Liver (tissue), 9 donors: ENCODE data around the gene NDUFAF8. TPM values are rescaled to one million over a fixed set of nuclear protein-coding genes. Genes with fewer than 3 reads are reported as not detected.

Experiments used
- DNase-seq: peaks from one replicate; pipeline ENCODE4 v3.0.0-alpha.2; 2017; ENCODE audit warnings: low spot score
- H3K27ac ChIP-seq, 2 donors: one replicate each; pipeline ENCODE4 v1.7.0; 2013; ENCODE audit warnings: inconsistent platforms in 2 of 2, low read length in 2 of 2, control low read depth in 1 of 2, low read depth in 1 of 2, mild to moderate bottlenecking in 1 of 2
- H3K27me3 ChIP-seq, 4 donors: one replicate each; pipeline versions ENCODE4 v1.6.1 to v1.7.0; 2013; ENCODE audit warnings: low read length in 3 of 4, inconsistent platforms in 1 of 4, mild to moderate bottlenecking in 1 of 4, moderate library complexity in 1 of 4; ENCODE audit not compliant: control insufficient read depth in 4 of 4, insufficient read depth in 4 of 4
- H3K36me3 ChIP-seq, 4 donors: one replicate each; pipeline versions ENCODE4 v1.6.1 to v1.7.0; 2013; ENCODE audit warnings: low read length in 3 of 4, mild to moderate bottlenecking in 3 of 4, low read depth in 1 of 4, moderate library complexity in 1 of 4; ENCODE audit not compliant: control insufficient read depth in 4 of 4, insufficient read depth in 3 of 4
- H3K4me1 ChIP-seq, 4 donors: one replicate each; pipeline versions ENCODE4 v1.6.1 to v1.7.0; 2013; ENCODE audit warnings: low read length in 3 of 4, mild to moderate bottlenecking in 3 of 4, moderate library complexity in 1 of 4; ENCODE audit not compliant: control insufficient read depth in 4 of 4, insufficient read depth in 4 of 4
- H3K4me3 ChIP-seq, 3 donors: one replicate each; pipeline versions ENCODE4 v1.6.1 to v1.7.0; 2013; ENCODE audit warnings: low read length in 3 of 3, control low read depth in 1 of 3, low read depth in 1 of 3, mild to moderate bottlenecking in 1 of 3
- H3K9ac ChIP-seq, 2 donors: one replicate each; pipeline ENCODE4 v1.7.0; 2013; ENCODE audit warnings: low read length in 2 of 2, mild to moderate bottlenecking in 2 of 2, moderate library complexity in 2 of 2, control low read depth in 1 of 2, low read depth in 1 of 2
- H3K9me3 ChIP-seq, 4 donors: one replicate each; pipeline versions ENCODE4 v1.6.1 to v1.7.0; 2013; ENCODE audit warnings: low read length in 3 of 4; ENCODE audit not compliant: control insufficient read depth in 4 of 4
- ATF3 ChIP-seq: IDR thresholded peaks from 2 replicates; pipeline ENCODE4 v1.6.1; 2016; ENCODE audit warnings: antibody characterized with exemption
- EGR1 ChIP-seq, 2 donors: IDR thresholded peaks; 2 replicates each; pipeline ENCODE4 v1.6.1; 2016 to 2018; ENCODE audit warnings: antibody characterized with exemption in 2 of 2, low read depth in 2 of 2
- FOXA1 ChIP-seq: IDR thresholded peaks from 2 replicates; pipeline ENCODE4 v1.6.1; 2016; ENCODE audit warnings: antibody characterized with exemption
- FOXA2 ChIP-seq: IDR thresholded peaks from 2 replicates; pipeline ENCODE4 v1.6.1; 2016; ENCODE audit warnings: antibody characterized with exemption
- GABPA ChIP-seq, 2 donors: IDR thresholded peaks in 1 of 2; conservative IDR thresholded peaks in 1 of 2; 2 replicates each; pipeline ENCODE4 v1.6.1; 2016; ENCODE audit warnings: antibody characterized with exemption in 2 of 2, mild to moderate bottlenecking in 1 of 2, moderate library complexity in 1 of 2
- HNF4A ChIP-seq, 2 donors: conservative IDR thresholded peaks; 2 replicates each; pipeline ENCODE4 v1.6.1; 2016; ENCODE audit warnings: antibody characterized with exemption in 2 of 2, mild to moderate bottlenecking in 2 of 2
- HNF4G ChIP-seq: IDR thresholded peaks from 2 replicates; pipeline ENCODE4 v1.6.1; 2016; ENCODE audit warnings: antibody characterized with exemption
- JUND ChIP-seq, 2 donors: IDR thresholded peaks; 2 replicates each; pipeline ENCODE4 v1.6.1; 2016; ENCODE audit warnings: antibody characterized with exemption in 2 of 2
- NR2F2 ChIP-seq: IDR thresholded peaks from 2 replicates; pipeline ENCODE4 v1.6.1; 2016; ENCODE audit warnings: antibody characterized with exemption
- RAD21 ChIP-seq, 2 donors: IDR thresholded peaks; 2 replicates each; pipeline ENCODE4 v1.6.1; 2016; ENCODE audit warnings: antibody characterized with exemption in 2 of 2, mild to moderate bottlenecking in 2 of 2
- RXRA ChIP-seq, 2 donors: IDR thresholded peaks; 2 replicates each; pipeline ENCODE4 v1.6.1; 2017 to 2018; ENCODE audit warnings: antibody characterized with exemption in 2 of 2, mild to moderate bottlenecking in 1 of 2
- SP1 ChIP-seq: IDR thresholded peaks from 2 replicates; pipeline ENCODE4 v1.6.1; 2018; ENCODE audit warnings: antibody characterized with exemption, mild to moderate bottlenecking
- TAF1 ChIP-seq: conservative IDR thresholded peaks from 2 replicates; pipeline ENCODE4 v1.6.1; 2016; ENCODE audit warnings: antibody characterized with exemption, mild to moderate bottlenecking
- YY1 ChIP-seq: IDR thresholded peaks from 2 replicates; pipeline ENCODE4 v1.6.1; 2016; ENCODE audit warnings: antibody characterized with exemption, mild to moderate bottlenecking
- ZBTB33 ChIP-seq: IDR thresholded peaks from 2 replicates; pipeline ENCODE4 v1.6.1; 2016; ENCODE audit warnings: antibody characterized with exemption
- WGBS: extraction: QIAGEN DNeasy Blood & Tissue Kit; methylation state at CpG from one replicate; pipeline ENCODE4 v1.1.7; 2013; 5-methylcytosine and 5-hydroxymethylcytosine counted together
- polyA plus RNA-seq, 2 donors: library from polyadenylated mRNA; stranded (reverse) in 1 of 2; unstranded in 1 of 2; fragments of 200-250 nt in 1 of 2; fragments of >200 nt in 1 of 2; fragmentation: Nextera tagmentation in 1 of 2; extraction: Ambion mirVana in 1 of 2; gene quantifications; one replicate each; pipeline versions ENCODE4 v1.2.1 to v1.2.3, GENCODE V29; 2013 to 2015
- total RNA-seq, 2 donors: library from RNA; depleted of rRNA; stranded (reverse); fragments of >200 nt; gene quantifications; one replicate each; pipeline ENCODE4 v1.2.3, GENCODE V29; 2014
- TF ChIP-seq, protein P1 (sequence below): IDR thresholded peaks from 2 replicates; pipeline ENCODE4 v1.6.1; 2016; ENCODE audit warnings: antibody characterized with exemption, mild to moderate bottlenecking
- TF ChIP-seq, protein P2 (sequence below): IDR thresholded peaks from 2 replicates; pipeline ENCODE4 v1.6.1; 2016; ENCODE audit warnings: antibody characterized with exemption
- TF ChIP-seq, protein P3 (sequence below): fragments of 150-350 bp; IDR thresholded peaks from 2 replicates; pipeline ENCODE4 v1.5.1; 2017; ENCODE audit warnings: improper control_type of control experiment, low read depth, low read length; ENCODE audit not compliant: missing input control
- donor health status: healthy.
- donor health status: healthy.
- donor health status: healthy.
- donor health status: healthy.
- donor health status: healthy.

The NDUFAF8 gene
- total and polyA plus RNA-seq, 4 donors: 8.3 to 67.4 (median 15.5) TPM

GRCh38 chr17:81246679-81247338 lies 7.7 kb downstream of the NDUFAF8 start:
- H3K4me3 ChIP-seq: no peak overlapping the region
- DNase-seq: no peak
- H3K27me3 ChIP-seq: no peaks in the 10 kb centered on the region
- H3K36me3 ChIP-seq: peaks cover 0 to 24% (median 16%) of the 10 kb centered on the region in 4 donors
- H3K9ac ChIP-seq: no peak overlapping the region
- 97% methylated on average over 28 of the region's 28 CpGs for WGBS
- H3K4me1 ChIP-seq: peaks cover 0 to 6% (median 0%) of the 10 kb centered on the region in 4 donors
- H3K9me3 ChIP-seq: no peaks in the 10 kb centered on the region
- TF ChIP-seq EGR1 (IDR thresholded peaks at IDR 0.05; ENCODE audit: low read depth in 2 of 2) (no peak), RXRA (IDR thresholded peaks at IDR 0.05) (no peak), GABPA (IDR thresholded peaks at IDR 0.05 in 1 of 2, conservative IDR thresholded peaks at IDR 0.05 in 1 of 2) (no peak)
- H3K27ac ChIP-seq: no peak overlapping the region

DNA sequence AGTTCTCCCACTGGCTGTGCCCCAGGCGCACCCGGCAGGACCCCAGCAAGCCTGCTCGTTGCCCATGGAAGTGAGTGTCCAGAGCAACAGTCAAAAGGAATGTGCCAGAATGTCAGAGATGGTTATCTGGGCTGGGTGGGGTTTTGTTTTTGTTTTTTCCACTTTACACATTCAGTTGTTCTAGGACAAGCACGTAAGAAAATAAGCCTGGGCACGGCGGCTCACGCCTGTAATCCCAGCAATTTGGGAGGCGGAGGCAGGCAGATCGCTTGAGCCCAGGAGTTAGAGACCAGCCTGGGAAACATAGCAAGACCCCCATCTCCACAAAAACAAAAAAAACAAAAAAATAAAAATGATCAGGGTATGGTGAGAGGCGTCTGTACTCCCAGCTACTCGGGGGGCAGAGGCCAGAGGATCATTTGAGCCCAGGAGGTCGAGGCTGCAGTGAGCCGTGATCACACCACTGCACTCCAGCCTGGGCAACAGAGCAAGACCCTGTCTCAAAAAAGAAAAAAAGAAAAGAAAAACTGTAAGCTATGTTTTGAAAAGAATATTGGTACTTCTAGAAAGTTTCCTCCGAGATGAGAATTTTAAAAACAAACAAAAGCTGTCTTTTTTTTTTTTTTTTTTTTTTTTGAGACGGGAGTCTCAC lies 8.3 kb downstream of the NDUFAF8 start:
- no peak for DNase-seq
- Histone ChIP-seq H3K27ac (no peak overlapping the region), H3K9ac (no peak overlapping the region), H3K36me3 (peaks cover 0 to 29% (median 19%) of the 10 kb centered on the region in 4 donors), H3K27me3 (no peaks in the 10 kb centered on the region), H3K4me1 (peaks cover 0 to 6% (median 0%) of the 10 kb centered on the region in 4 donors), H3K4me3 (no peak overlapping the region), H3K9me3 (no peaks in the 10 kb centered on the region)
- 97% methylated on average over 14 of the region's 15 CpGs for WGBS
- TF ChIP-seq TAF1 (no peak), JUND (IDR thresholded peaks at IDR 0.05) (no peak), GABPA (IDR thresholded peaks at IDR 0.05 in 1 of 2, conservative IDR thresholded peaks at IDR 0.05 in 1 of 2) (no peak), ZBTB33 (no peak), HNF4G (no peak), EGR1 (IDR thresholded peaks at IDR 0.05; ENCODE audit: low read depth in 2 of 2) (no peak), HNF4A (conservative IDR thresholded peaks at IDR 0.05) (no peak), ATF3 (no peak), FOXA1 (no peak), NR2F2 (no peak), FOXA2 (no peak), YY1 (no peak), SP1 (no peak), RAD21 (IDR thresholded peaks at IDR 0.05) (no peak)
- TF ChIP-seq, protein P1, sequence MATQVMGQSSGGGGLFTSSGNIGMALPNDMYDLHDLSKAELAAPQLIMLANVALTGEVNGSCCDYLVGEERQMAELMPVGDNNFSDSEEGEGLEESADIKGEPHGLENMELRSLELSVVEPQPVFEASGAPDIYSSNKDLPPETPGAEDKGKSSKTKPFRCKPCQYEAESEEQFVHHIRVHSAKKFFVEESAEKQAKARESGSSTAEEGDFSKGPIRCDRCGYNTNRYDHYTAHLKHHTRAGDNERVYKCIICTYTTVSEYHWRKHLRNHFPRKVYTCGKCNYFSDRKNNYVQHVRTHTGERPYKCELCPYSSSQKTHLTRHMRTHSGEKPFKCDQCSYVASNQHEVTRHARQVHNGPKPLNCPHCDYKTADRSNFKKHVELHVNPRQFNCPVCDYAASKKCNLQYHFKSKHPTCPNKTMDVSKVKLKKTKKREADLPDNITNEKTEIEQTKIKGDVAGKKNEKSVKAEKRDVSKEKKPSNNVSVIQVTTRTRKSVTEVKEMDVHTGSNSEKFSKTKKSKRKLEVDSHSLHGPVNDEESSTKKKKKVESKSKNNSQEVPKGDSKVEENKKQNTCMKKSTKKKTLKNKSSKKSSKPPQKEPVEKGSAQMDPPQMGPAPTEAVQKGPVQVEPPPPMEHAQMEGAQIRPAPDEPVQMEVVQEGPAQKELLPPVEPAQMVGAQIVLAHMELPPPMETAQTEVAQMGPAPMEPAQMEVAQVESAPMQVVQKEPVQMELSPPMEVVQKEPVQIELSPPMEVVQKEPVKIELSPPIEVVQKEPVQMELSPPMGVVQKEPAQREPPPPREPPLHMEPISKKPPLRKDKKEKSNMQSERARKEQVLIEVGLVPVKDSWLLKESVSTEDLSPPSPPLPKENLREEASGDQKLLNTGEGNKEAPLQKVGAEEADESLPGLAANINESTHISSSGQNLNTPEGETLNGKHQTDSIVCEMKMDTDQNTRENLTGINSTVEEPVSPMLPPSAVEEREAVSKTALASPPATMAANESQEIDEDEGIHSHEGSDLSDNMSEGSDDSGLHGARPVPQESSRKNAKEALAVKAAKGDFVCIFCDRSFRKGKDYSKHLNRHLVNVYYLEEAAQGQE: no peak
- TF ChIP-seq, protein P2, sequence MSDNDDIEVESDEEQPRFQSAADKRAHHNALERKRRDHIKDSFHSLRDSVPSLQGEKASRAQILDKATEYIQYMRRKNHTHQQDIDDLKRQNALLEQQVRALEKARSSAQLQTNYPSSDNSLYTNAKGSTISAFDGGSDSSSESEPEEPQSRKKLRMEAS: no peak
- TF ChIP-seq, protein P3, sequence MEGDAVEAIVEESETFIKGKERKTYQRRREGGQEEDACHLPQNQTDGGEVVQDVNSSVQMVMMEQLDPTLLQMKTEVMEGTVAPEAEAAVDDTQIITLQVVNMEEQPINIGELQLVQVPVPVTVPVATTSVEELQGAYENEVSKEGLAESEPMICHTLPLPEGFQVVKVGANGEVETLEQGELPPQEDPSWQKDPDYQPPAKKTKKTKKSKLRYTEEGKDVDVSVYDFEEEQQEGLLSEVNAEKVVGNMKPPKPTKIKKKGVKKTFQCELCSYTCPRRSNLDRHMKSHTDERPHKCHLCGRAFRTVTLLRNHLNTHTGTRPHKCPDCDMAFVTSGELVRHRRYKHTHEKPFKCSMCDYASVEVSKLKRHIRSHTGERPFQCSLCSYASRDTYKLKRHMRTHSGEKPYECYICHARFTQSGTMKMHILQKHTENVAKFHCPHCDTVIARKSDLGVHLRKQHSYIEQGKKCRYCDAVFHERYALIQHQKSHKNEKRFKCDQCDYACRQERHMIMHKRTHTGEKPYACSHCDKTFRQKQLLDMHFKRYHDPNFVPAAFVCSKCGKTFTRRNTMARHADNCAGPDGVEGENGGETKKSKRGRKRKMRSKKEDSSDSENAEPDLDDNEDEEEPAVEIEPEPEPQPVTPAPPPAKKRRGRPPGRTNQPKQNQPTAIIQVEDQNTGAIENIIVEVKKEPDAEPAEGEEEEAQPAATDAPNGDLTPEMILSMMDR: no peak
